Upper lobe of left lung (tissue), 6 donors: Measurements from ENCODE around the gene SRPRB. TPM values are rescaled to one million over a fixed set of nuclear protein-coding genes. Genes with fewer than 3 reads are reported as not detected.

Source experiments
- ATAC-seq, 2 donors: fragments of 200-7000 bp; cut with Tn5 transposase; one replicate each; pipeline ENCODE4 v1.9.1; 2022; ENCODE audit warnings: mild to moderate bottlenecking in 2 of 2, moderate library complexity in 2 of 2; ENCODE audit not compliant: low FRiP score in 2 of 2
- DNase-seq, 2 donors: peaks; one replicate each; pipeline ENCODE4 v3.0.0-alpha.2; 2019 to 2020
- H3K27ac ChIP-seq, 4 donors: fragments of 200-600 bp; sonication (generic); one replicate each; pipeline ENCODE4 v1.5.1; 2016 to 2019
- H3K27me3 ChIP-seq, 4 donors: fragments of 200-600 bp; sonication (generic); one replicate each; pipeline ENCODE4 v1.5.1; 2017 to 2019
- H3K36me3 ChIP-seq, 4 donors: fragments of 200-600 bp; sonication (generic); one replicate each; pipeline ENCODE4 v1.5.1; 2016 to 2019
- H3K4me1 ChIP-seq, 4 donors: fragments of 200-600 bp; sonication (generic); one replicate each; pipeline ENCODE4 v1.5.1; 2018 to 2019
- H3K4me3 ChIP-seq, 4 donors: fragments of 200-600 bp; sonication (generic); one replicate each; pipeline ENCODE4 v1.5.1; 2017 to 2019; ENCODE audit warnings: mild to moderate bottlenecking in 2 of 4, moderate library complexity in 1 of 4
- H3K9me3 ChIP-seq, 4 donors: fragments of 200-600 bp; sonication (generic); one replicate each; pipeline ENCODE4 v1.5.1; 2018 to 2019
- CTCF ChIP-seq, 6 experiments: fragments of 450-650 bp in 4 of 6; fragments of 200-600 bp in 2 of 6; sonication (generic) in 2 of 6; IDR thresholded peaks; one replicate each; pipeline ENCODE4 v1.5.1; 2016 to 2019; ENCODE audit warnings: antibody characterized with exemption in 6 of 6
- EP300 ChIP-seq, 4 donors: sonication (generic); formaldehyde crosslinking; IDR thresholded peaks; one replicate each; pipeline ENCODE4 v1.5.1; 2017; ENCODE audit warnings: antibody characterized with exemption in 4 of 4, control low read depth in 2 of 4
- POLR2A ChIP-seq, 4 donors: fragments of 450-650 bp; IDR thresholded peaks; one replicate each; pipeline ENCODE4 v1.5.1; 2016 to 2017; ENCODE audit warnings: antibody characterized with exemption in 4 of 4, mild to moderate bottlenecking in 2 of 4
- POLR2AphosphoS5 ChIP-seq, 2 donors: sonication (generic); formaldehyde crosslinking; IDR thresholded peaks; one replicate each; pipeline ENCODE4 v1.5.1; 2017; ENCODE audit warnings: antibody characterized with exemption in 2 of 2
- WGBS, 2 donors: methylation state at CpG; one replicate each; pipeline ENCODE4 v1.1.5; 2017 to 2018; 5-methylcytosine and 5-hydroxymethylcytosine counted together
- total RNA-seq, 6 donors: library from RNA; depleted of rRNA in 4 of 6; stranded (reverse); fragments of >200 nt in 4 of 6; gene quantifications; one replicate each; pipeline versions ENCODE4 v1.1.0 to v1.2.1, GENCODE V29; 2016 to 2021
- donor health status: DM: no; HTN: no; CAD: no; lungs with moderate emphysema.
- donor health status: DM: no; HTN: yes; CAD: no; lungs with severe emphysema.

Gene SRPRB
- total RNA-seq, 6 donors from 2014 or later: 7.3 to 73.8 (median 34.2) TPM

- H3K27me3 ChIP-seq: no peaks in the 10 kb centered on the region
These were observed 31.9 kb upstream of the SRPRB start for GRCh38 chr3:133773732-133774131.

GRCh38 chr3:133775309-133775708 is 30.3 kb upstream of the SRPRB start:
- Histone ChIP-seq H3K9me3 (no peaks in the 10 kb centered on the region), H3K4me3 (no peak overlapping the region), H3K27me3 (no peaks in the 10 kb centered on the region), H3K4me1 (no peaks in the 10 kb centered on the region), H3K36me3 (no peaks in the 10 kb centered on the region), H3K27ac (no peak overlapping the region)
- ATAC-seq: no peak
- no peak for DNase-seq
- TF ChIP-seq EP300 (IDR thresholded peaks at IDR 0.05) (no peak), CTCF (IDR thresholded peaks at IDR 0.05) (no peak), POLR2AphosphoS5 (IDR thresholded peaks at IDR 0.05) (no peak), POLR2A (IDR thresholded peaks at IDR 0.05) (no peak)
- WGBS, 2 donors: 90 to 96% methylated on average over 9 of the region's 9 CpGs

More at GRCh38 chr3:133773732-133774131, 31.9 kb upstream of the SRPRB start:
- ATAC-seq (no peak), DNase-seq (no peak)
- WGBS, 2 donors: 76 to 83% methylated on average over 3 of the region's 3 CpGs
- Histone ChIP-seq H3K36me3 (no peaks in the 10 kb centered on the region), H3K4me3 (no peak overlapping the region), H3K4me1 (no peaks in the 10 kb centered on the region), H3K9me3 (no peaks in the 10 kb centered on the region), H3K27ac (no peak overlapping the region)
- no peak for TF ChIP-seq EP300 (IDR thresholded peaks at IDR 0.05)
- no peak for TF ChIP-seq CTCF (IDR thresholded peaks at IDR 0.05)
- no peak for TF ChIP-seq POLR2AphosphoS5 (IDR thresholded peaks at IDR 0.05)
- no peak for TF ChIP-seq POLR2A (IDR thresholded peaks at IDR 0.05)

- Histone ChIP-seq H3K9me3 (no peaks in the 10 kb centered on the region), H3K27me3 (no peaks in the 10 kb centered on the region), H3K4me3 (no peak overlapping the region), H3K27ac (no peak overlapping the region), H3K36me3 (no peaks in the 10 kb centered on the region), H3K4me1 (no peaks in the 10 kb centered on the region)
- DNase-seq (no peak), ATAC-seq (no peak)
- TF ChIP-seq POLR2AphosphoS5 (IDR thresholded peaks at IDR 0.05) (no peak), POLR2A (IDR thresholded peaks at IDR 0.05) (no peak), EP300 (IDR thresholded peaks at IDR 0.05) (no peak), CTCF (IDR thresholded peaks at IDR 0.05) (no peak)
- WGBS, 2 donors: 90 to 91% methylated on average over 5 of the region's 5 CpGs
These were observed 29.8 kb upstream of the SRPRB start for GRCh38 chr3:133775835-133776234.

GRCh38 chr3:133776794-133777438 is 28.7 kb upstream of the SRPRB start:
- no peaks in the 10 kb centered on the region for H3K4me1 ChIP-seq
- H3K9me3 ChIP-seq: no peaks in the 10 kb centered on the region
- no peaks in the 10 kb centered on the region for H3K36me3 ChIP-seq
- DNase-seq (no peak), ATAC-seq (no peak)
- H3K27me3 ChIP-seq: no peaks in the 10 kb centered on the region
- H3K27ac ChIP-seq: no peak overlapping the region
- TF ChIP-seq POLR2A (IDR thresholded peaks at IDR 0.05) (no peak), POLR2AphosphoS5 (IDR thresholded peaks at IDR 0.05) (no peak), CTCF (IDR thresholded peaks at IDR 0.05) (no peak), EP300 (IDR thresholded peaks at IDR 0.05) (no peak)
- WGBS, 2 donors: 89 to 97% methylated on average over 7 of the region's 7 CpGs
- H3K4me3 ChIP-seq: no peak overlapping the region
